Stimulated activated CD4-positive, alpha-beta T cell treated with anti-CD3 and anti-CD28 coated beads, TNF-alpha, amount 100 ng/mL, for 4 hours (primary cell): ENCODE results near the gene PLCB2.

Experiments used
- DNase-seq, 3 experiments: peaks; one replicate each; pipeline ENCODE4 v3.0.0-alpha.2; 2020; ENCODE audit warnings: low read depth in 3 of 3

PLCB2 gene

DNA sequence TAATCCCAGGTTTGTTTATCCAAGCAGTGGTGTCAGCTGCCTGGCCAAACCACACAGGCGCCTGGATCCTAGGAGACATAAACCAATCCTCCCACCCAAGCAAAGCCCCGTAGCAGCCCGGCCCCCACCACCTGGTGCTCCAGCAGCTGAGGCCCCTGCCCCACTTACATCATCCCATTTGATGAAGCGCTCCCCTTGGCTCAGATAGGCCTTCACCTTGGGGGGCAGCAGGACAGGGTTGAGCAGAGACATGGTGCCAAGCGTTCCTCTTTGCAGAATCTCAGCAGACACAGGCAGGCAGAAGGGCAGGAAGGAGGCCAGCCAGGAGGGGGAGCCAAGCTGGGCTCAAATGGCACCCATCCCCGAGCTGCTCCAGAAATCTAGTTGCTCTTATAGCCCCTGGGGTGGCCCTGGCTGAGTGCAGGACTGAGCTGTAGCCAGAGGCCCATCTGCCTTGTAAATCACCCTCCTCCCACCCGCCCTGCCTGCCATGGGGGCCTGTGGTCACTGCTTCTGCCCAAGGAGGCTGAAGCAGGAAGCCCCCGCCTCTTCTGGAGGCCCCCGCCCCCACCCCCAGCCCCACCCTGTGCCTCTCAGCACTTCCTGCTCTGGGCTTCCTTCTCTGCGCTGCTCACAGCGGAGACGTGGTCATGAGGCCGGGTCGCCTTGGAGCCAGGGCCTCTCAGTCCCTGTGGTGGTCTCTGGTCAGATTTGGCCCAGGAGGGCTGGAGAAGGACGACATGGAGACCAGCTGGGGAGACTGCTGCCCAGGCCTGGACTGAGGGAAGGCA, at the start of gene PLCB2:
Gene PLCB2, minus strand, starts transcription at position 515 of the 791 bp plus-strand sequence. Its CDS starts 263 bp downstream, at position 252.
- DNase-seq = peak; percentile 41 to 51 (median 42)

- DNase-seq = no peak
Measured at GRCh38 chr15:40357246-40357645, 49.5 kb upstream of the PLCB2 start.

- no peak for DNase-seq
Measured at GRCh38 chr15:40355976-40356585, 48.3 kb upstream of the PLCB2 start.

GRCh38 chr15:40354408-40355171, 46.9 kb upstream of the PLCB2 start:
- DNase-seq = no peak

DNA sequence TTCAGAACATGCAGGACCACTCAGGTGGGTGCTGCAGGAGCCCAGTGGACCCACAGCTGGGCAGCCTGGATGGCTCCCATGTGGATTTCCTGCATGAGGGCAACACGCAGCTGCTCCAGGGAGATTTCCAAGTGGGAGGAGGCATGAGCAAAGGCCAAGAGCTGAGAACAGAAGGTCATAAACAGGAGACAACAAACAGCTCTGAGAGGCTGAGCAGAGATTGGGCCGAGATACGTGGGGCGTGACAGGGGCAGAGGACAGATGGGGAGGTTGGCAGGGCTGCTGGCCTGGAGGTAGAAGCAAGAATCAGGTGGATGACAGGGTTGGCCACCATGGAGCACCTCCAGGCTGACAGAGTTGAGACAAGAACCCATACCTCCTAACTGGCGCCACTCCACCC, 46.0 kb upstream of the PLCB2 start:
- DNase-seq = no peak

GRCh38 chr15:40352281-40352901, 44.7 kb upstream of the PLCB2 start:
- no peak for DNase-seq

- no peak for DNase-seq
Measured at GRCh38 chr15:40349163-40349562, 41.4 kb upstream of the PLCB2 start.

DNA sequence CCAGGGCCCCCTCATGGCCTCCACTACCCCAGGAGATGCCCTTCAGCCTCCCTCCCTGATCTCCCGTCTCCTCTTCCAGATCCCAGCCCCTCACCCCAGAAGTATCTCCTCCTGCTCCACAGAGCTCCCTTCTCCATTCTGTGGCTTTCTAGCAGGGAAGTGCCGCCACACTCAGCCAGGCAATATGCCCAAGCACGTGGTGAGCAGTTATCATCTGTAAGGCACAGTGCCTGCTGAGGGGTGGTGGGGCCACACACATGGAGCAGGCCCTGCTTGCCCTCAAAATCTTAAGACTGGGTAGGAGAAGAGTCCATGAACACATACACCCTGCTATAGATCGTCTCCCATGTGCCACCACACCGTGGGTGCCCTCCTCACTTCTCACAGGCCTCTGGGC, 40.7 kb upstream of the PLCB2 start:
- DNase-seq = no peak

- DNase-seq = no peak
Measured at GRCh38 chr15:40347559-40348473, 40.1 kb upstream of the PLCB2 start.

DNA sequence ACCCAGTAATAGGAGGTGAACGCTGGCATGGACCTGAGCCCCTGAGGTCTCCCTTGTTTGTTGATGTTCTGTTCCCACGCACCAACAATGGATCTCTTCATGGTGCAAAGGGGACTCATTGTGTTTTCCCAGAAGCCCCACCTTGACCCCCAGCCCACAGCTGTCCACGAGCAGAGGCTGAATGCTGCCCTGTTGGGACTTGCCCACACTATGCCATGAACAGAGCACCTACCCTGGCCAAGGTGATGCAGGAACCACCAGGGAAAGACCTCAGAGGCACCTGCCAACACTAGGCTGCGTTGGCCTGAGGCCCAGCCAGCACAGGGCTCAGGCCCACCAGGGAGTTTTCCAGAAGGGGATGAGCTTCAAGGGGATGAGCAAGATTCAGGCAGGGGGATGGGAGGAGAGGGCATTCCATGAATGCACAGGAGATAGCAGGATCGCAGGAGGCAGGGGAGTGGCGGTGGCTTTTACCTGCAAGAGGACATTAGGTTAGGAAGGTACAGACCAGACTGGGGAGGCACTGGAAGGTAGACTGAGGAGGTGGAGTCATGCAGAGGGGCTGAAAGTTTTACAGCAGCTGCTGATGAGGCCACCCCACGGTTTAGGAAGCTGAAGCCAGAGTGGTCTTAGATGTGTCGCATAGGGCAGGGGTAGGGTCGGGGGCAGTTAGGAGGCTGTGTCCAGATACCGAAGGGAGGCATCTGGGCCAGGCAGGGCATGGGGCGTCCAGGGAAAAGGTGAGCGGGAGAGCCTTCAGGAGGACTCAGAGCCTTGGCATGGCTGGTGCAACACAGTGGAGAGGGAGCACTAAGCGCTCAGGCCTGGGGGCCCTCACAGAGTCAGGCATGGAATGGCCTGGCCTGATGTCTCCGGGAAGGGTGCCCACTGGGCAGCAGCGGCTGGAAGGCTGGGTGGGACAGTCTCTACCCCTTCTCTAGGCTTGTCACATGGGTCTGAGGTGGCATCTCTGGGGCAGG, 39.1 kb upstream of the PLCB2 start:
- DNase-seq = no peak

DNA sequence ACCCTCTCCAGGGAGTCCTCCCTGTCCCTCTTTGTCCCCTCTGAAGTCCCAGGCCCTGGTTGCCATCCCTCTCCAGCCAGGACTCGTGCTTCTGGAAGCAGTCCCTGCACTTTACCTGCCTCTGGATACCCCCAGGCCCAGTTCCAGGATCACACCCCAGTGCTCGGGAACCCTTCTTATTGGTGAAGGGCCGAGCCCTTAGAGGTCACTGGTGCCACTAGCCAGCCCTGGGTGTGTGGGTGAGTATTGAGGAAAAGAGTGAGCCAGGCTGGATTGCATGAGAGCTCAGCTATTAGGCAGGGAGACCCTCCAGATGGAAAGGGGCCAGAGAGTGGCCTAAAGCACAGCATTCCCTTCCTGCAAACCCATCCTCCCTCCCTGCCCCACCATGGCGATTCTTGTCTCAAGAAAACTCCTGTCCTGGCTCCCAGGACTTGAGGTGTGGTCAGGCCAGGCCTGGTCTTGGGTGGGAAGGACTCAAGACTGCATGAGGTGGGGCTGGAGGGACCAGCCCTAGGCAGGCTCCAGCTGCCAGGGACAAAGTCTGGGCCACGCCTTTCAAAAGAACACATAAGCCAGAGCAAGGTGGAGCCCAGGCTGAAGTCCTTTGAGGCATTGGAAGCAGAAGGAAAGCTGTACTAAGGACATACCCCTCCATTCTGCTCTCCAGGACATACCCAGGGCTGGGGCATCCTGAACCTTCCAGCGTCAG, 38.3 kb upstream of the PLCB2 start:
- DNase-seq = no peak

- no peak for DNase-seq
Measured at GRCh38 chr15:40345225-40345866, 37.6 kb upstream of the PLCB2 start.

- DNase-seq = peak in 2 of 3 experiments; percentile 49 to 56
Measured at GRCh38 chr15:40344631-40345120, 36.9 kb upstream of the PLCB2 start.

- DNase-seq = no peak
Measured at GRCh38 chr15:40344217-40344616, 36.5 kb upstream of the PLCB2 start.

- no peak for DNase-seq
Measured at GRCh38 chr15:40343512-40343911, 35.8 kb upstream of the PLCB2 start.

GRCh38 chr15:40342416-40343320, 34.9 kb upstream of the PLCB2 start:
- DNase-seq = no peak

DNA sequence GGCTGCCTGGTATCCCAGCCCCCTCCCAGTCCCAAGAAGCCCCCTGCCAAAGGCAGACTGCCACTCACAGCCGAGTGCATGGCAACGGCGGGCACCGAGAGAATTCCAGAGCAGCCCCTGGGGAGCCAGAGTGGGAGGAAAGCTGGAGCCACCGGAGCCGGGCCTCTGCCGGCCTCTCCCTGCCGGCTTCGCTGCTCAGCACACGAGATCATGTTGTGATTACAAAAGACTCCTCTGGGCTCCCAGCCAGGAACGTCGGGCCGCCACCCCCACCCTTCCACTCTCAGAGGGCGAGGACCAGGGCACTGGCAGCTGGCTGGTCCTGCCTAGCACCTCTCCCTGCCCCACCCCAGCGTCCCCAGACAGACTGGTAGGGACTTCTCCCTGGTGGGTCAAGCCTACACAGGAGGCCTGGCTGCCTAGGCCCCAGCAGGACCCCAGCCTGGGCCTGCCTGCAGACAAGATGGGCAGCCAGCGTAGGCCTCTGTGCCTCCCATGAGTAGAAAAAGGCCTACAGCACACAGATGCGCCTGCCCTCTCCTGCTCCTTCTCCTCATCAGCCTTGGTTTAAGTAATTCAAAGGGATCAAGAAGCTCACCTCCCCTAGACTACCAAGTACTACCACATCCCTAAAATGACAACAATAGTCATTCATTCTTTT, 33.1 kb upstream of the PLCB2 start, which contains the start of gene CCDC9B:
Gene CCDC9B, minus strand, starts transcription at position 200 of the 661 bp plus-strand sequence. Its CDS starts 120 bp downstream, at position 80.
- no peak for DNase-seq
